ENCODE measurements around the gene CASTOR1.

DNA sequence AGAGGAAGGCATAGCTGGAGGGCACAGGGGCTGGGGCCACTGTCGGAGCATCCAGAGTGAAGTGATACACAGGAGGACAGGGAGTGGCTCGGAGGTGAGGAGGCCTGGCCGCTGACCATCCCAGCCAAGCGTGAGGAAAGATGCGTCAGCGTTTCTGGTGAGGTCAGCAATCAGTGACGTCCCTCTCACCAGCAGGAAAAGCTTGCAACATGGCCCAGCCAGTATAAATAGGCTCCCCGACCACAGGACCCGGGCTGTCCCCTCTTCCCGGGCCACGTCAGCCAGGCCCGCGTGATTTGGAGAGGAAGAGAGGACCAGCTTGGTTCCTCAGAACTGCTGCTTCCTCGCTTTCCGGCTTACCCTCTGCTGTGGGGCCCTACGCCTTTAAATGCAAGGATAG lies 18.5 kb downstream of the CASTOR1 start:
- TF ChIP-seq GATA2 (IDR thresholded peaks at IDR 0.05; ENCODE audit: low read depth, low read length) (no peak), GATA3 (IDR thresholded peaks at IDR 0.05; ENCODE audit: low read depth, low read length) (no peak)
